ENCODE data around the gene CA10. TPM values are rescaled to one million over a fixed set of nuclear protein-coding genes. Genes with fewer than 3 reads are reported as not detected.

The CA10 gene
- total RNA-seq, 2 donors from 2014 or later = 0.26 TPM; not detected in 1

GRCh38 chr17:51807460-51807859 is 351.1 kb downstream of the CA10 start:
- no peak for DNase-seq
- Histone ChIP-seq H3K27ac (no peak overlapping the region), H3K27me3 (no peaks in the 10 kb centered on the region), H3K4me3 (no peak overlapping the region), H3K4me1 (peaks cover 16% of the 10 kb centered on the region), H3K9me3 (peaks cover 0 to 4% (median 0%) of the 10 kb centered on the region in 3 donors), H3K36me3 (replicated peaks in 1 of 2; ENCODE audit: insufficient read depth in 1 of 2, low read depth in 2 of 2) (no peaks in the 10 kb centered on the region)
- TF ChIP-seq POLR2A (IDR thresholded peaks at IDR 0.05) = no peak
- TF ChIP-seq CTCF (IDR thresholded peaks at IDR 0.05) = no peak
- WGBS, 2 donors = 95 to 97% methylated on average over 3 of the region's 3 CpGs
- ATAC-seq = no peak
- intact Hi-C loops (cut with DNase I) = no loop called here

GRCh38 chr17:51805765-51806164 is 352.7 kb downstream of the CA10 start:
- intact Hi-C loops (cut with DNase I) = no loop called here
- TF ChIP-seq POLR2A (IDR thresholded peaks at IDR 0.05) = no peak
- no peak for TF ChIP-seq CTCF (IDR thresholded peaks at IDR 0.05)
- no peak overlapping the region for H3K4me3 ChIP-seq
- peaks cover 16% of the 10 kb centered on the region for H3K4me1 ChIP-seq
- ATAC-seq (peak; percentile 56), DNase-seq (peak in 3 of 4 donors; percentile 51 to 53 (median 51))
- H3K27me3 ChIP-seq = no peaks in the 10 kb centered on the region
- peak overlapping the region in 2 of 4 donors; percentile 35 to 68 for H3K27ac ChIP-seq
- H3K9me3 ChIP-seq = peaks cover 0 to 4% (median 0%) of the 10 kb centered on the region in 3 donors
- H3K36me3 ChIP-seq (replicated peaks in 1 of 2; ENCODE audit: insufficient read depth in 1 of 2, low read depth in 2 of 2) = no peaks in the 10 kb centered on the region
- 30 to 33% methylated on average over 1 of the region's 1 CpG for WGBS, 2 donors

GRCh38 chr17:51805185-51805584 is 353.3 kb downstream of the CA10 start:
- H3K9me3 ChIP-seq = peaks cover 0 to 4% (median 0%) of the 10 kb centered on the region in 3 donors
- no peaks in the 10 kb centered on the region for H3K27me3 ChIP-seq
- WGBS, 2 donors = 20 to 27% methylated on average over 2 of the region's 2 CpGs
- intact Hi-C loops (cut with DNase I) = no loop called here
- H3K36me3 ChIP-seq (replicated peaks in 1 of 2; ENCODE audit: insufficient read depth in 1 of 2, low read depth in 2 of 2) = no peaks in the 10 kb centered on the region
- H3K4me3 ChIP-seq = no peak overlapping the region
- H3K4me1 ChIP-seq = peaks cover 16% of the 10 kb centered on the region
- TF ChIP-seq POLR2A (IDR thresholded peaks at IDR 0.05) = no peak
- TF ChIP-seq CTCF (IDR thresholded peaks at IDR 0.05) = no peak
- no peak for DNase-seq
- peak overlapping the region in 2 of 4 donors; percentile 35 to 68 for H3K27ac ChIP-seq
- ATAC-seq = no peak

GRCh38 chr17:51803161-51803560 is 355.4 kb downstream of the CA10 start:
- WGBS, 2 donors = 86 to 87% methylated on average over 4 of the region's 4 CpGs
- Histone ChIP-seq H3K4me3 (no peak overlapping the region), H3K27me3 (no peaks in the 10 kb centered on the region), H3K27ac (no peak overlapping the region), H3K4me1 (peaks cover 16% of the 10 kb centered on the region), H3K36me3 (replicated peaks in 1 of 2; ENCODE audit: insufficient read depth in 1 of 2, low read depth in 2 of 2) (no peaks in the 10 kb centered on the region), H3K9me3 (peaks cover 0 to 4% (median 0%) of the 10 kb centered on the region in 3 donors)
- DNase-seq = no peak
- intact Hi-C loops (cut with DNase I) = no loop called here
- ATAC-seq = no peak
- TF ChIP-seq POLR2A (IDR thresholded peaks at IDR 0.05) = no peak
- no peak for TF ChIP-seq CTCF (IDR thresholded peaks at IDR 0.05)

- no peak for TF ChIP-seq CTCF (IDR thresholded peaks at IDR 0.05)
- no peak for TF ChIP-seq POLR2A (IDR thresholded peaks at IDR 0.05)
- no peak for ATAC-seq
- intact Hi-C loops (cut with DNase I) = no loop called here
- peaks cover 0 to 4% (median 0%) of the 10 kb centered on the region in 3 donors for H3K9me3 ChIP-seq
- no peak overlapping the region for H3K4me3 ChIP-seq
- H3K27ac ChIP-seq = no peak overlapping the region
- H3K36me3 ChIP-seq (replicated peaks in 1 of 2; ENCODE audit: insufficient read depth in 1 of 2, low read depth in 2 of 2) = no peaks in the 10 kb centered on the region
- H3K4me1 ChIP-seq = peaks cover 16% of the 10 kb centered on the region
- no peaks in the 10 kb centered on the region for H3K27me3 ChIP-seq
- 61 to 100% methylated on average over 1 of the region's 1 CpG for WGBS, 2 donors
- DNase-seq = no peak
Observed at GRCh38 chr17:51802544-51802943, 356.0 kb downstream of the CA10 start.
